HG03175 (cell line): ENCODE measurements around the gene CCDC40.

ENCODE experiments used
- ATAC-seq: cut with Tn5 transposase; IDR thresholded peaks from one replicate; pipeline ENCODE4 v1.9.1; 2021; ENCODE audit warnings: mild to moderate bottlenecking, moderate library complexity; ENCODE audit not compliant: unreplicated experiment

CCDC40 gene

GRCh38 chr17:80018917-80019651 is 17.4 kb upstream of the CCDC40 start:
- ATAC-seq, result no peak

DNA sequence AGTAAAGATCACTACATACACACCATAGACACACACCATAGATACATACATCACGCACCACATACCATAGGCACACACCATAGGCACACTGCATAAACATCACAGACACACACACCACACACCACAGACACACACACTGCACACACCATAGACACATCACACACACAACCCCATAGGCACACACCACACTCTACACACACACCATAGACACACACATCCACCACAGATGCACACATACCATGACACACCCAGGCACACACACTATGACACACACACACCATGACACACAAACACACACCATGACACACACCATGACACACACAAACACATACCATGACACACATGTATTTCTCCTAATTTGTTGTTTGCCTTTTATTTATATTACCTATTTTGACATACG is 14.8 kb upstream of the CCDC40 start:
- no peak for ATAC-seq

DNA sequence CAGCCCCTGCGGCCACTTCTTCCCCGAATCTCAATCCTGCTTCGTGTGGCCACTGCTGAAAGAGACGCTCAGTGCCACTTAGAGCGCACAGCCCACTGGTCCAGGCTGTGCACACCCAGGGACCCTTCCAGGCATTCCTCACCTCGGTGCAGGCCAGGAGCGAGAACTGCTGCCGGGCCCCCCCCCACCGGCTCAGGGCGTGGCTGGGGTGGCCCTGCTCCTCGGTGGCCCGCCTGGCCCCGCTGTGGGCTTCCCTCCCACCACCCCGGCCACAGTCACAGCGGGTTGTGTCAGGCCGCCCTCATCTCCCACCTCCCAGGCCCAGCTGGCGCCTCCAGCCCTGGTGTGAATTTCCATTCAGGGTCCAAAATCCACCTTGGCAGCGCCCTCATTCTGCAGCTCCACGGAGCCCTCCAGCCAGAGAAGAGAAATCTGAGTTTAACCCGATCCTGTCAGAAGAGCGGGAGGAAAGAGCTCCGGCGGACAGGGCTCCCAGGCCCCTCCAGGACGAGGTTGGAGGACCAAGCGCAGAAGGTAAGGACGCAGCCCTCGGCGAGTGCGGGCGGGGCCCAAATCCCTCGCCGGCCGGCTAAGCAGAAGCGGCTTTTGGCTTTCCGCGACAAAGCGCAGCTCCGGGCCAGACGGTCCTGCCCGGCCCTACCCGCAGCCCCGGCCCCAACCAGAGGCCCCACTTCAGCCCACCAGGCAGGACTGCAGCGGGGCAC is 12.8 kb upstream of the CCDC40 start:
- ATAC-seq, result no peak

GRCh38 chr17:80024206-80024972 is 12.1 kb upstream of the CCDC40 start:
- no peak for ATAC-seq

GRCh38 chr17:80025140-80025539 is 11.3 kb upstream of the CCDC40 start:
- no peak for ATAC-seq

DNA sequence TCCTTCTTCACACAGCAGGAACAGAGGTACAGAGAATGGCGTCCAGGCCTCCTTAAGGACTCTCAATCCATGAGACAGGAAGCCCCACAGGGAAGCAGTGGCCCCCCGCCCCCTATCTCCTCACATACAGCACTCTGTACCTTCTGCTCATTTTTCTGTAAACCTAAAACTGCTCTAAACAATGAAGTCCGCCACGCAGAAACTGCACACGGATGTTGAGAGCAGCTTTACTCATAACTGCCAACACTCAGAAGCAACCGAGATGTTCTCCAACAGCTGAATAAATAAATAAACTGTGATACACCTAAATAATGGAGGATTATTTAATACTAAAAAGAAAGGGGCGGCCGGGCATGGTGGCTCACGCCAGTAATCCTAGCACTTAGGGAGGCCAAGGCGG is 10.6 kb upstream of the CCDC40 start:
- no peak for ATAC-seq

DNA sequence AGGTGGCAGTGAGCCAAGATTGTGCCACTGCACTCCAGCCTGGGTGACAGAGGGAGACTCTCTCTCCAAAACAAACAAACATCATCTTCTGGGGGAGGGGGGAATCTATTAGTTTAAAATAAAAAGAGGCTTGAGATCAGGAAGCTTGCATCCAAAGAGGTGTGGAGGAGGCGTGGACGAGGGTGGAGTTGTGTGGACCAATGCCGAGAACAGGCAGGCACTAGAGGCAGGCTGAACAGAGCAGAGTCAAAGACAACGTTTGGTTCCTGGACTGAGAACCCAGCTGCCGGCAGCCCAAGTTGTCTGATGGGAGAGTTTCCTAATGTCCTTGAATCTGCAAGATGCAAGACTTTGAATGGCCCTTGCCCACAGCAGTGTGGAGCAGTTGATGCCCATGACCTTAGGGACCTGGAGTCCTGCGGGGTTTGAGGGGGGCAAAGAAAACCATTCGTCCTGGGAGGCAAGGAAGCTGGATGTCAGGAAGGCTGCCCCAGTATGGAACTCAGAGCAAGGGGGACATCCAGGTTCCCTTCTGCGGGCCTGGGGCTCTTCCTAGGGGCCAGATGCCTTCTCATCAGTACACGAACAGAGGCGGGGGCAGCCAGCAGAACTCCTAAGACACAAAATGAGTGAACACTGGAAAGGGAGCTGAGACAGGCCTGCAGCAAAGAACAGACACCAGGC is 9.9 kb upstream of the CCDC40 start:
- no peak for ATAC-seq

- no peak for ATAC-seq
Observed at GRCh38 chr17:80027043-80027435, 9.4 kb upstream of the CCDC40 start.

- ATAC-seq, result no peak
Observed at GRCh38 chr17:80028030-80028429, 8.4 kb upstream of the CCDC40 start.

DNA sequence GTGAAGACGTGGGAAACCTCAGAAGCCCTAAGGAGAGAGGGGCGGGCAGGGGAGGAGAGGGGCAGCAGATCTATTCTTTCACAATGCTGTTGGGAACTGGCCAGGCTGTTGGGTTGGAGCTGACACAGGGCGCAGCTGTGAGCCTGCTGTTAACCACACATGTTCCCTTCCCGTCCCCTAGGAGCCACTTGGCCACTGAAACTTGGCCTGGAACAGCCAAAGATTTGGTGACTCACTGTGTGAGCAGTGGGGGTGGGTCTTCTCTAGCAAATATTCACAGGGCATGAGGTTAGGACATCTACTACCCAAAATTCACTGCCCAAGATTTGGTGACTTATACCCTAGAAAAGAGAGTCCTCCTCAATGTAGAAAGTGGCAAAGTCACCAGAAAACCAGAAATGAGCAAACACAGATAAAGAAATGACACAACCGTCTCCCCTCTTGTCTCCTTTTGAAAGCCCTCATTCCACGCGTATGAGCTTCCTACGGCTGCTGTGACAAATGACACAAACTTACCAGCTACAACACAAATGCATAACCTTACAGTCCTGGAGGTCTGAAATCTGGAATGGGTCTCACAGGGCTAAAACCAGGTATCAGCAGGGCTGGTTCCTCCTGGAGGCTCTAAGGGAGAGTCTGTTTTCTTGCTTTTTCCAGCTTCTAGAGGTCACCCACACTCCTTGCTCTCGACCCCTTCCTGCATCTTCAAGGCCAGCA is 7.0 kb upstream of the CCDC40 start:
- no peak for ATAC-seq

- no peak for ATAC-seq
Observed at GRCh38 chr17:80030730-80031410, 5.6 kb upstream of the CCDC40 start.

DNA sequence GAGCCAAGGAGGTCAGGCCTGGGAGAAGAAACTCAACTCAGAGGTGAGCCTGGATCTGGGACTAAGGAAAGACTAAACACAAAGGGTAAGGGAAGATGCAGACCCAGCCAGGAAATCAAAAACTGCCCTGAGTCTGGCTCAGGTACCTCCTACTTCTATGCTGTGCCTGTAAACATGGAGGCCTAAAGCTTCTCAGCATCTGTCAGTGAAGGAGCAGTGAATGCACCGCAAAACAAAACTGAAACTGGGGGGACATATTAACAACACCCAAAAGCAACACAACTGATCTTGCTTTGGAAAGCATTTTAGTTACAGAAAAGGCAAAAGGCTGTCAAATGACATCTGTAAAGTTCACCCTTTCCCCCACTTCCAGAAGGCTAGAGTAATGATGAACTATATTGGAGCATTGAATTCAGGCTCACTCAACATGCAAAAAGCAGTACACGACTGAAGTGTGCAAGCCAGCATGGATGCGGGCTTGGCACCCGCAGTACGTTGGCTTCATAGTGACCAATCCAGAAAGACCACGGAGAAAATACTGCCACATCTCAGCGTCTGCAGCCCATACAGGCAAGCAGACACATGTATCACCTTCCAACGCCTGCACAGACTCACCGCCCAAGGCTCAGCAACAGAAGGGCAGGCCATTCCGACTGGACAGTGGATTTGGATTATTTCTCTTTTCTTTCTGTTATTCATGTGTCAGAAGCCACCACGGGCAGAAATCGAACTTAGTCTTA is 4.6 kb upstream of the CCDC40 start:
- no peak for ATAC-seq

GRCh38 chr17:80032614-80033171 is 3.7 kb upstream of the CCDC40 start:
- no peak for ATAC-seq

- ATAC-seq, result no peak
Observed at GRCh38 chr17:80033840-80034239, 2.6 kb upstream of the CCDC40 start.

GRCh38 chr17:80034791-80035686 is 1.4 kb upstream of the CCDC40 start:
- ATAC-seq, result peak; percentile 21

GRCh38 chr17:80035687-80035936 is 830 bp upstream of the CCDC40 start, which contains the start of gene TBC1D16:
TBC1D16 (minus strand) TSS chr17:80035872; CDS start chr17:80013547, 22,325 bp downstream.
- ATAC-seq, result peak; percentile 48

DNA sequence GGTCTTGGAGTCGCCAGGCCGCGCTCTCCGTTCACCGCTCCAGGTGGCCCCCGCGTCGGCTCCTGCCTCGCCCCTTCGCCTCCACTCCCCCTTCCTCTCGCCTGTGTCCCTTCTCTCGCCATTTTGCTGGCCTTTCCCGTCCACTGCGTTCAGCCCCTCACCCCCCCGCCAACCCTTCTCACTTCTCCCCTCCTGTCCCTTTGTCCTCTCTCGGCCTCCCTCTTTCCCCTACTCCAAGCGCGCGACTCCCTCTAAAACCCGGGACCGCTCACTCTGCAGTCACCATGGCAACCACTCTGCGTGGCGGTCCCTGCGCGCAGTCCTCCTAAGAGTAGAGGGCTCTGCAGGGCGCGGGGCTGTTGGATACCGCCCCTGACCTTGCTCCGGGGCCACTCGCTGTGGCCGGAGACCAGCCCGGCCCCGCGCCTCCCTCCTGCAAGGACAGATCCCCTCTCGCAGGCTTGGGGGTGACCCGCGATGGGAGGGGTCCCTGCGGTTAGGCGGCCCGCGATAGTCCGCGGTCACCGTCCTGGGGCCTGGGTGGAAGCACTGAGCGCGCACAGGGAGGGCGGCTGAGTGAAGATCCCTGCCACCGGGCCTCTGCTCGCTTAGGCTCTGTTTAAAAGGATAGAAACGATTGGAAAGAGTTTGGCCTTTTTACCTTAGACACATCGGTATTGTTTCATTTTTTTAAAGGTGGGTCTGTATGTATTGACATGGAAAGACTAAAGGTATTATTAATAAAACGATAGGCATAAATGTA is 454 bp downstream of the CCDC40 start:
- no peak for ATAC-seq
